Keratinocyte (primary cell): ENCODE results near the gene CLDN1. TPM values are rescaled to one million over a fixed set of nuclear protein-coding genes. Genes with fewer than 3 reads are reported as not detected.

ENCODE experiments used
- DNase-seq: peaks from one replicate; pipeline ENCODE4 v3.0.0-alpha.2; 2011; ENCODE audit warnings: low read depth, missing footprints, low spot score
- FAIRE-seq: peaks from 2 replicates; lab custom pipeline; 2011; peaks lifted over from hg19 to GRCh38; lab: Jason Lieb, UNC
- H2AFZ ChIP-seq: 2 replicates; pipeline ENCODE4 v1.6.0; 2012; ENCODE audit warnings: low read length, control low read depth, inconsistent platforms; ENCODE audit not compliant: control insufficient read depth
- H3K27ac ChIP-seq: 2 replicates; pipeline ENCODE4 v1.5.1; 2011; ENCODE audit warnings: low read length; ENCODE audit not compliant: control insufficient read depth, insufficient read depth
- H3K27me3 ChIP-seq: 3 replicates; pipeline ENCODE4 v1.6.0; 2011; ENCODE audit warnings: low read length; ENCODE audit not compliant: control insufficient read depth, insufficient read depth; ENCODE audit errors: extremely low read depth
- H3K36me3 ChIP-seq, 2 experiments: 2 replicates in 1 of 2; 3 replicates in 1 of 2; pipeline ENCODE4 v1.5.1; 2011; ENCODE audit warnings: low read length in 2 of 2, mild to moderate bottlenecking in 1 of 2; ENCODE audit not compliant: control insufficient read depth in 2 of 2, insufficient read depth in 2 of 2; ENCODE audit errors: extremely low read depth in 1 of 2
- H3K4me1 ChIP-seq: 3 replicates; pipeline ENCODE4 v1.5.1; 2011; ENCODE audit warnings: low read length; ENCODE audit not compliant: control insufficient read depth, insufficient read depth; ENCODE audit errors: extremely low read depth
- H3K4me2 ChIP-seq: 3 replicates; pipeline ENCODE4 v1.6.0; 2011; ENCODE audit warnings: low read depth, low read length; ENCODE audit not compliant: control insufficient read depth, insufficient read depth; ENCODE audit errors: extremely low read depth
- H3K4me3 ChIP-seq, 3 experiments: fragments of 200-600 bp in 1 of 3; sonication (generic) in 1 of 3; 2 replicates in 2 of 3; 3 replicates in 1 of 3; pipeline ENCODE4 v1.5.1; 2011 to 2016; ENCODE audit warnings: low read length in 3 of 3, mild to moderate bottlenecking in 3 of 3, control low read depth in 2 of 3, inconsistent platforms in 1 of 3, low read depth in 1 of 3, mixed read lengths in 1 of 3, mixed run types in 1 of 3, moderate library complexity in 1 of 3; ENCODE audit not compliant: control insufficient read depth in 2 of 3, insufficient read depth in 2 of 3; ENCODE audit errors: extremely low read depth in 1 of 3
- H3K79me2 ChIP-seq: 2 replicates; pipeline ENCODE4 v1.6.0; 2012; ENCODE audit warnings: low read length; ENCODE audit not compliant: control insufficient read depth, insufficient read depth
- H3K9ac ChIP-seq: 3 replicates; pipeline ENCODE4 v1.6.0; 2011; ENCODE audit warnings: low read length; ENCODE audit not compliant: control insufficient read depth, insufficient read depth; ENCODE audit errors: extremely low read depth
- H3K9me1 ChIP-seq: 3 replicates; pipeline ENCODE4 v1.6.0; 2011; ENCODE audit warnings: low read length; ENCODE audit not compliant: control insufficient read depth, insufficient read depth; ENCODE audit errors: extremely low read depth
- H3K9me3 ChIP-seq: 2 replicates; pipeline ENCODE4 v1.5.1; 2012; ENCODE audit warnings: low read depth, low read length; ENCODE audit not compliant: control insufficient read depth
- H4K20me1 ChIP-seq: 3 replicates; pipeline ENCODE4 v1.6.0; 2011; ENCODE audit warnings: low read length; ENCODE audit not compliant: control insufficient read depth, insufficient read depth; ENCODE audit errors: extremely low read depth
- CTCF ChIP-seq, 3 experiments: IDR thresholded peaks in 1 of 3; conservative IDR thresholded peaks in 1 of 3; optimal IDR thresholded peaks in 1 of 3; 2 replicates in 2 of 3; 3 replicates in 1 of 3; pipeline versions ENCODE3 to v1.5.1; 2011; ENCODE audit warnings: low read length in 3 of 3, mild to moderate bottlenecking in 3 of 3, moderate library complexity in 2 of 3, control low read depth in 1 of 3, inconsistent platforms in 1 of 3; ENCODE audit not compliant: insufficient read depth in 2 of 3; ENCODE audit errors: extremely low read depth in 1 of 3
- EZH2 ChIP-seq: IDR thresholded peaks from one replicate; pipeline ENCODE4 v1.6.1; 2012; ENCODE audit warnings: inconsistent platforms, mild to moderate bottlenecking, low read length, moderate library complexity
- dilution Hi-C: fragments of 300-500 bp; cut with MboI; formaldehyde crosslinking; loops from one replicate; pipeline ENCODE4 v1.7.0; 2020; ENCODE audit warnings: low sequenced_read_pairs; ENCODE audit not compliant: extremely low pct_ligation_motif_present
- polyA plus RNA-seq, 5 experiments: library from polyadenylated mRNA; depleted of rRNA in 3 of 5; stranded (reverse) in 3 of 5; stranded (forward) in 1 of 5; unstranded in 1 of 5; fragments of >200 nt; gene quantifications; 1 replicate in 1 of 5; 2 replicates in 3 of 5; 3 replicates in 1 of 5; pipeline versions ENCODE4 v1.2.1 to v1.2.3, GENCODE V29; 2011 to 2012; ENCODE audit warnings: missing spikeins in 2 of 5, low read depth in 1 of 5, low replicate concordance in 1 of 5

CLDN1 gene
- polyA plus RNA-seq, 1 donor (not counting 4 experiments of a cell fraction or from before 2014, with no cell fraction given): 218 TPM

DNA sequence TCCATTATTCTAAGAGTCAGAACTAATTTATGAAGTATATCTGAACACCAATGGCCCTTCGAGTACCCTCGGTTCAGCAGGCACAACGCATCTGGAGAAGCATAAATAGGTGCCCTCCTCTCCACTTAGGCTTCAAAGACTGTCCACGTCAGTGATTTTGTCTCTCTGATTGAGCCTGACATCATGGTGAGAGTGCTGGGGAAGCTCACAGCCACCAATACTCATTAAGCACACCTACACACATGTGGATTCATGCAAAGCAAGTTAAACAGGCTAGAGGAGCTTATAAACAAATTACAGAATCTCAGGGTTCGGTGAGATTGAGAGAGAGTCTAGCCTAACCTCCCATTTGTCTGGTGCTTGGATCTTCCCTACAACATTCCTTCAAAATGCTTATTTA lies 3.6 kb downstream of the CLDN1 start:
- Histone ChIP-seq H3K9me3 (no peaks in the 10 kb centered on the region), H3K36me3 (no peaks in the 10 kb centered on the region), H3K9ac (peak overlapping the region; percentile 86), H3K4me1 (peaks cover 41% of the 10 kb centered on the region), H4K20me1 (no peaks in the 10 kb centered on the region), H3K79me2 (peaks cover 18% of the 10 kb centered on the region), H3K27me3 (no peaks in the 10 kb centered on the region), H2AFZ (no peak overlapping the region), H3K27ac (no peak overlapping the region), H3K4me2 (peak overlapping the region; percentile 91), H3K9me1 (no peaks in the 10 kb centered on the region), H3K4me3 (peak overlapping the region in 2 of 3 experiments; percentile 7 to 83)
- DNase-seq (no peak), FAIRE-seq (no peak)
- TF ChIP-seq EZH2 (no peak), CTCF (optimal IDR thresholded peaks at IDR 0.05 in 1 of 3, IDR thresholded peaks at IDR 0.05 in 1 of 3, conservative IDR thresholded peaks at IDR 0.05 in 1 of 3; ENCODE audit: extremely low read depth in 1 of 3, insufficient read depth in 2 of 3, low read length in 3 of 3) (no peak)
- dilution Hi-C loops: no loop called here

- Histone ChIP-seq H4K20me1 (no peaks in the 10 kb centered on the region), H3K4me1 (peaks cover 14% of the 10 kb centered on the region), H3K9ac (no peak overlapping the region), H3K36me3 (peaks cover 0 to 4% of the 10 kb centered on the region in 2 experiments), H3K79me2 (peaks cover 13% of the 10 kb centered on the region), H2AFZ (no peak overlapping the region), H3K4me2 (no peak overlapping the region), H3K27ac (no peak overlapping the region), H3K27me3 (no peaks in the 10 kb centered on the region), H3K4me3 (no peak overlapping the region), H3K9me3 (no peaks in the 10 kb centered on the region), H3K9me1 (no peaks in the 10 kb centered on the region)
- no peak for DNase-seq
- no peak for FAIRE-seq
- dilution Hi-C loops: no loop called here
- TF ChIP-seq CTCF (optimal IDR thresholded peaks at IDR 0.05 in 1 of 3, IDR thresholded peaks at IDR 0.05 in 1 of 3, conservative IDR thresholded peaks at IDR 0.05 in 1 of 3; ENCODE audit: extremely low read depth in 1 of 3, insufficient read depth in 2 of 3, low read length in 3 of 3): no peak
Observed at GRCh38 chr3:190314741-190315140, 7.5 kb downstream of the CLDN1 start.
